ENCODE results near the gene COX7A1.

GRCh38 chr19:36152352-36153091, at the start of gene COX7A1:
- TF ChIP-seq CTCF (IDR thresholded peaks at IDR 0.05) (no peak), POLR2A (IDR thresholded peaks at IDR 0.05) (no peak)
